SH-SY5Y (cell line): ENCODE data around the gene MYH8.

Source experiments
- GATA2 ChIP-seq: IDR thresholded peaks from 2 replicates; pipeline ENCODE4 v1.6.1; 2011; ENCODE audit warnings: mild to moderate bottlenecking, low read depth, low read length
- GATA3 ChIP-seq: IDR thresholded peaks from 2 replicates; pipeline ENCODE4 v1.6.1; 2011; ENCODE audit warnings: low read depth, mild to moderate bottlenecking, low read length, moderate library complexity

MYH8 gene

GRCh38 chr17:10421900-10422542 is at the start of gene MYH8:
MYH8 (minus strand) TSS chr17:10421950; CDS start chr17:10420227, 1,723 bp downstream.
- TF ChIP-seq GATA3 = no peak
- no peak for TF ChIP-seq GATA2

GRCh38 chr17:10469459-10469858 is 47.7 kb upstream of the MYH8 start, which contains the start of gene MYH4:
MYH4 (minus strand) TSS chr17:10469559; CDS start chr17:10466745, 2,814 bp downstream.
- TF ChIP-seq GATA2 = no peak
- TF ChIP-seq GATA3 = no peak

GRCh38 chr17:10463402-10463801 is 41.7 kb upstream of the MYH8 start:
- TF ChIP-seq GATA2 (no peak), GATA3 (no peak)

GRCh38 chr17:10460062-10460461 is 38.3 kb upstream of the MYH8 start:
- TF ChIP-seq GATA3 (no peak), GATA2 (no peak)

GRCh38 chr17:10458701-10459100 is 37.0 kb upstream of the MYH8 start:
- TF ChIP-seq GATA3 = no peak
- TF ChIP-seq GATA2 = no peak

- no peak for TF ChIP-seq GATA3
- no peak for TF ChIP-seq GATA2
These were observed 36.2 kb upstream of the MYH8 start for GRCh38 chr17:10457952-10458351.

GRCh38 chr17:10447026-10447931 is 25.5 kb upstream of the MYH8 start:
- TF ChIP-seq GATA2 = no peak
- no peak for TF ChIP-seq GATA3

- TF ChIP-seq GATA2 (no peak), GATA3 (no peak)
These were observed 18.1 kb upstream of the MYH8 start for GRCh38 chr17:10439816-10440215.

- TF ChIP-seq GATA3 (no peak), GATA2 (no peak)
These were observed 13.3 kb upstream of the MYH8 start for GRCh38 chr17:10435096-10435495.

GRCh38 chr17:10429421-10430045 is 7.8 kb upstream of the MYH8 start:
- TF ChIP-seq GATA2 (no peak), GATA3 (no peak)

GRCh38 chr17:10428781-10429180 is 7.0 kb upstream of the MYH8 start:
- no peak for TF ChIP-seq GATA3
- TF ChIP-seq GATA2 = no peak

- no peak for TF ChIP-seq GATA2
- no peak for TF ChIP-seq GATA3
These were observed 539 bp downstream of the MYH8 start for GRCh38 chr17:10421211-10421610.

- TF ChIP-seq GATA2 (no peak), GATA3 (no peak)
These were observed 939 bp downstream of the MYH8 start for GRCh38 chr17:10420811-10421210.

GRCh38 chr17:10417431-10417830 is 4.3 kb downstream of the MYH8 start:
- TF ChIP-seq GATA3 (no peak), GATA2 (no peak)
